Liver (tissue), 9 donors: ENCODE measurements around the gene DNAL4. TPM values are rescaled to one million over a fixed set of nuclear protein-coding genes. Genes with fewer than 3 reads are reported as not detected.

ENCODE experiments used
- DNase-seq: peaks from one replicate; pipeline ENCODE4 v3.0.0-alpha.2; 2017; ENCODE audit warnings: low spot score
- H3K27ac ChIP-seq, 2 donors: one replicate each; pipeline ENCODE4 v1.7.0; 2013; ENCODE audit warnings: inconsistent platforms in 2 of 2, low read length in 2 of 2, control low read depth in 1 of 2, low read depth in 1 of 2, mild to moderate bottlenecking in 1 of 2
- H3K27me3 ChIP-seq, 4 donors: one replicate each; pipeline versions ENCODE4 v1.6.1 to v1.7.0; 2013; ENCODE audit warnings: low read length in 3 of 4, inconsistent platforms in 1 of 4, mild to moderate bottlenecking in 1 of 4, moderate library complexity in 1 of 4; ENCODE audit not compliant: control insufficient read depth in 4 of 4, insufficient read depth in 4 of 4
- H3K36me3 ChIP-seq, 4 donors: one replicate each; pipeline versions ENCODE4 v1.6.1 to v1.7.0; 2013; ENCODE audit warnings: low read length in 3 of 4, mild to moderate bottlenecking in 3 of 4, low read depth in 1 of 4, moderate library complexity in 1 of 4; ENCODE audit not compliant: control insufficient read depth in 4 of 4, insufficient read depth in 3 of 4
- H3K4me1 ChIP-seq, 4 donors: one replicate each; pipeline versions ENCODE4 v1.6.1 to v1.7.0; 2013; ENCODE audit warnings: low read length in 3 of 4, mild to moderate bottlenecking in 3 of 4, moderate library complexity in 1 of 4; ENCODE audit not compliant: control insufficient read depth in 4 of 4, insufficient read depth in 4 of 4
- H3K4me3 ChIP-seq, 3 donors: one replicate each; pipeline versions ENCODE4 v1.6.1 to v1.7.0; 2013; ENCODE audit warnings: low read length in 3 of 3, control low read depth in 1 of 3, low read depth in 1 of 3, mild to moderate bottlenecking in 1 of 3
- H3K9ac ChIP-seq, 2 donors: one replicate each; pipeline ENCODE4 v1.7.0; 2013; ENCODE audit warnings: low read length in 2 of 2, mild to moderate bottlenecking in 2 of 2, moderate library complexity in 2 of 2, control low read depth in 1 of 2, low read depth in 1 of 2
- H3K9me3 ChIP-seq, 4 donors: one replicate each; pipeline versions ENCODE4 v1.6.1 to v1.7.0; 2013; ENCODE audit warnings: low read length in 3 of 4; ENCODE audit not compliant: control insufficient read depth in 4 of 4
- ATF3 ChIP-seq: IDR thresholded peaks from 2 replicates; pipeline ENCODE4 v1.6.1; 2016; ENCODE audit warnings: antibody characterized with exemption
- EGR1 ChIP-seq, 2 donors: IDR thresholded peaks; 2 replicates each; pipeline ENCODE4 v1.6.1; 2016 to 2018; ENCODE audit warnings: antibody characterized with exemption in 2 of 2, low read depth in 2 of 2
- FOXA1 ChIP-seq: IDR thresholded peaks from 2 replicates; pipeline ENCODE4 v1.6.1; 2016; ENCODE audit warnings: antibody characterized with exemption
- FOXA2 ChIP-seq: IDR thresholded peaks from 2 replicates; pipeline ENCODE4 v1.6.1; 2016; ENCODE audit warnings: antibody characterized with exemption
- GABPA ChIP-seq, 2 donors: IDR thresholded peaks in 1 of 2; conservative IDR thresholded peaks in 1 of 2; 2 replicates each; pipeline ENCODE4 v1.6.1; 2016; ENCODE audit warnings: antibody characterized with exemption in 2 of 2, mild to moderate bottlenecking in 1 of 2, moderate library complexity in 1 of 2
- HNF4A ChIP-seq, 2 donors: conservative IDR thresholded peaks; 2 replicates each; pipeline ENCODE4 v1.6.1; 2016; ENCODE audit warnings: antibody characterized with exemption in 2 of 2, mild to moderate bottlenecking in 2 of 2
- HNF4G ChIP-seq: IDR thresholded peaks from 2 replicates; pipeline ENCODE4 v1.6.1; 2016; ENCODE audit warnings: antibody characterized with exemption
- JUND ChIP-seq, 2 donors: IDR thresholded peaks; 2 replicates each; pipeline ENCODE4 v1.6.1; 2016; ENCODE audit warnings: antibody characterized with exemption in 2 of 2
- MAX ChIP-seq: IDR thresholded peaks from 2 replicates; pipeline ENCODE4 v1.6.1; 2016; ENCODE audit warnings: antibody characterized with exemption
- NR2F2 ChIP-seq: IDR thresholded peaks from 2 replicates; pipeline ENCODE4 v1.6.1; 2016; ENCODE audit warnings: antibody characterized with exemption
- RAD21 ChIP-seq, 2 donors: IDR thresholded peaks; 2 replicates each; pipeline ENCODE4 v1.6.1; 2016; ENCODE audit warnings: antibody characterized with exemption in 2 of 2, mild to moderate bottlenecking in 2 of 2
- RXRA ChIP-seq, 2 donors: IDR thresholded peaks; 2 replicates each; pipeline ENCODE4 v1.6.1; 2017 to 2018; ENCODE audit warnings: antibody characterized with exemption in 2 of 2, mild to moderate bottlenecking in 1 of 2
- SP1 ChIP-seq: IDR thresholded peaks from 2 replicates; pipeline ENCODE4 v1.6.1; 2018; ENCODE audit warnings: antibody characterized with exemption, mild to moderate bottlenecking
- TAF1 ChIP-seq: conservative IDR thresholded peaks from 2 replicates; pipeline ENCODE4 v1.6.1; 2016; ENCODE audit warnings: antibody characterized with exemption, mild to moderate bottlenecking
- YY1 ChIP-seq: IDR thresholded peaks from 2 replicates; pipeline ENCODE4 v1.6.1; 2016; ENCODE audit warnings: antibody characterized with exemption, mild to moderate bottlenecking
- ZBTB33 ChIP-seq: IDR thresholded peaks from 2 replicates; pipeline ENCODE4 v1.6.1; 2016; ENCODE audit warnings: antibody characterized with exemption
- WGBS: extraction: QIAGEN DNeasy Blood & Tissue Kit; methylation state at CpG from one replicate; pipeline ENCODE4 v1.1.7; 2013; 5-methylcytosine and 5-hydroxymethylcytosine counted together
- polyA plus RNA-seq, 2 donors: library from polyadenylated mRNA; stranded (reverse) in 1 of 2; unstranded in 1 of 2; fragments of 200-250 nt in 1 of 2; fragments of >200 nt in 1 of 2; fragmentation: Nextera tagmentation in 1 of 2; extraction: Ambion mirVana in 1 of 2; gene quantifications; one replicate each; pipeline versions ENCODE4 v1.2.1 to v1.2.3, GENCODE V29; 2013 to 2015
- total RNA-seq, 2 donors: library from RNA; depleted of rRNA; stranded (reverse); fragments of >200 nt; gene quantifications; one replicate each; pipeline ENCODE4 v1.2.3, GENCODE V29; 2014
- TF ChIP-seq, protein P1 (sequence below): fragments of 150-350 bp; IDR thresholded peaks from 2 replicates; pipeline ENCODE4 v1.5.1; 2017; ENCODE audit warnings: improper control_type of control experiment, low read depth, low read length; ENCODE audit not compliant: missing input control
- TF ChIP-seq, protein P2 (sequence below): IDR thresholded peaks from 2 replicates; pipeline ENCODE4 v1.6.1; 2016; ENCODE audit warnings: antibody characterized with exemption, mild to moderate bottlenecking
- donor health status: healthy.
- donor health status: healthy.
- donor health status: healthy.
- donor health status: healthy.
- donor health status: healthy.

DNAL4 gene
- total and polyA plus RNA-seq, 4 donors = 4.0 to 5.6 (median 4.9) TPM

- TF ChIP-seq, protein P1, sequence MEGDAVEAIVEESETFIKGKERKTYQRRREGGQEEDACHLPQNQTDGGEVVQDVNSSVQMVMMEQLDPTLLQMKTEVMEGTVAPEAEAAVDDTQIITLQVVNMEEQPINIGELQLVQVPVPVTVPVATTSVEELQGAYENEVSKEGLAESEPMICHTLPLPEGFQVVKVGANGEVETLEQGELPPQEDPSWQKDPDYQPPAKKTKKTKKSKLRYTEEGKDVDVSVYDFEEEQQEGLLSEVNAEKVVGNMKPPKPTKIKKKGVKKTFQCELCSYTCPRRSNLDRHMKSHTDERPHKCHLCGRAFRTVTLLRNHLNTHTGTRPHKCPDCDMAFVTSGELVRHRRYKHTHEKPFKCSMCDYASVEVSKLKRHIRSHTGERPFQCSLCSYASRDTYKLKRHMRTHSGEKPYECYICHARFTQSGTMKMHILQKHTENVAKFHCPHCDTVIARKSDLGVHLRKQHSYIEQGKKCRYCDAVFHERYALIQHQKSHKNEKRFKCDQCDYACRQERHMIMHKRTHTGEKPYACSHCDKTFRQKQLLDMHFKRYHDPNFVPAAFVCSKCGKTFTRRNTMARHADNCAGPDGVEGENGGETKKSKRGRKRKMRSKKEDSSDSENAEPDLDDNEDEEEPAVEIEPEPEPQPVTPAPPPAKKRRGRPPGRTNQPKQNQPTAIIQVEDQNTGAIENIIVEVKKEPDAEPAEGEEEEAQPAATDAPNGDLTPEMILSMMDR = no peak
- TF ChIP-seq RXRA (IDR thresholded peaks at IDR 0.05) = no peak
- no peak for TF ChIP-seq TAF1
- no peak for TF ChIP-seq HNF4A (conservative IDR thresholded peaks at IDR 0.05)
- TF ChIP-seq FOXA1 = no peak
- TF ChIP-seq YY1 = no peak
- no peak for TF ChIP-seq GABPA (IDR thresholded peaks at IDR 0.05 in 1 of 2, conservative IDR thresholded peaks at IDR 0.05 in 1 of 2)
- no peak for TF ChIP-seq JUND (IDR thresholded peaks at IDR 0.05)
- no peak for TF ChIP-seq ATF3
Observed at GRCh38 chr22:38793317-38793716, 626 bp downstream of the DNAL4 start (continued).

DNA sequence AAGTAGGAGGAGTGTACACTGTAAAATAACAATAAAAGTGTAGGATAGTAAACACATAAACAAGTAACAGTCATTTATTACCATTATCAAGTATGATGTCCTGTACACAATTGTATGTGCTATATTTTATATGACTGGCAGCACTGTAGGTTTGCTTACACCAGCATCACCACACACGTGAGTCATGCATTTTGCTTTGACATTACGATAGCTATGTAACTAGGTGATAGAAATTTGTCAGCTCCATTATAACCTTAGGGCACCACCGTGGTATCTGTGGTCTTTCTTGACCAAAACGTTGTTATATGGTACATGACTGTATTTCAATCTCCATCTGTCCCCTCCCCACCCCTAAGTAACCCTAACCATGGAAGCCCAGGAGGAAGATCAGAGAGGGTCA, 1.1 kb downstream of the DNAL4 start:
- TF ChIP-seq, protein P1 = no peak
- TF ChIP-seq MAX (no peak), NR2F2 (no peak), HNF4G (no peak), FOXA2 (no peak), ZBTB33 (no peak), HNF4A (conservative IDR thresholded peaks at IDR 0.05) (no peak), TAF1 (no peak), SP1 (no peak), YY1 (no peak), RXRA (IDR thresholded peaks at IDR 0.05) (no peak), RAD21 (IDR thresholded peaks at IDR 0.05) (no peak), GABPA (IDR thresholded peaks at IDR 0.05 in 1 of 2, conservative IDR thresholded peaks at IDR 0.05 in 1 of 2) (no peak), FOXA1 (no peak), EGR1 (IDR thresholded peaks at IDR 0.05; ENCODE audit: low read depth in 2 of 2) (no peak)
- TF ChIP-seq, protein P2, sequence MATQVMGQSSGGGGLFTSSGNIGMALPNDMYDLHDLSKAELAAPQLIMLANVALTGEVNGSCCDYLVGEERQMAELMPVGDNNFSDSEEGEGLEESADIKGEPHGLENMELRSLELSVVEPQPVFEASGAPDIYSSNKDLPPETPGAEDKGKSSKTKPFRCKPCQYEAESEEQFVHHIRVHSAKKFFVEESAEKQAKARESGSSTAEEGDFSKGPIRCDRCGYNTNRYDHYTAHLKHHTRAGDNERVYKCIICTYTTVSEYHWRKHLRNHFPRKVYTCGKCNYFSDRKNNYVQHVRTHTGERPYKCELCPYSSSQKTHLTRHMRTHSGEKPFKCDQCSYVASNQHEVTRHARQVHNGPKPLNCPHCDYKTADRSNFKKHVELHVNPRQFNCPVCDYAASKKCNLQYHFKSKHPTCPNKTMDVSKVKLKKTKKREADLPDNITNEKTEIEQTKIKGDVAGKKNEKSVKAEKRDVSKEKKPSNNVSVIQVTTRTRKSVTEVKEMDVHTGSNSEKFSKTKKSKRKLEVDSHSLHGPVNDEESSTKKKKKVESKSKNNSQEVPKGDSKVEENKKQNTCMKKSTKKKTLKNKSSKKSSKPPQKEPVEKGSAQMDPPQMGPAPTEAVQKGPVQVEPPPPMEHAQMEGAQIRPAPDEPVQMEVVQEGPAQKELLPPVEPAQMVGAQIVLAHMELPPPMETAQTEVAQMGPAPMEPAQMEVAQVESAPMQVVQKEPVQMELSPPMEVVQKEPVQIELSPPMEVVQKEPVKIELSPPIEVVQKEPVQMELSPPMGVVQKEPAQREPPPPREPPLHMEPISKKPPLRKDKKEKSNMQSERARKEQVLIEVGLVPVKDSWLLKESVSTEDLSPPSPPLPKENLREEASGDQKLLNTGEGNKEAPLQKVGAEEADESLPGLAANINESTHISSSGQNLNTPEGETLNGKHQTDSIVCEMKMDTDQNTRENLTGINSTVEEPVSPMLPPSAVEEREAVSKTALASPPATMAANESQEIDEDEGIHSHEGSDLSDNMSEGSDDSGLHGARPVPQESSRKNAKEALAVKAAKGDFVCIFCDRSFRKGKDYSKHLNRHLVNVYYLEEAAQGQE = no peak
- no peak overlapping the region for H3K9ac ChIP-seq
- H3K27ac ChIP-seq = no peak overlapping the region
- no peak overlapping the region for H3K4me3 ChIP-seq
- DNase-seq = no peak
- H3K9me3 ChIP-seq = no peaks in the 10 kb centered on the region
- peaks cover 2 to 11% (median 7%) of the 10 kb centered on the region in 4 donors for H3K4me1 ChIP-seq
- 74% methylated on average over 4 of the region's 4 CpGs for WGBS
- H3K27me3 ChIP-seq = no peaks in the 10 kb centered on the region
- peaks cover 0 to 6% (median 3%) of the 10 kb centered on the region in 4 donors for H3K36me3 ChIP-seq
